ENCODE measurements around the gene SH3TC1.

SH3TC1 gene

DNA sequence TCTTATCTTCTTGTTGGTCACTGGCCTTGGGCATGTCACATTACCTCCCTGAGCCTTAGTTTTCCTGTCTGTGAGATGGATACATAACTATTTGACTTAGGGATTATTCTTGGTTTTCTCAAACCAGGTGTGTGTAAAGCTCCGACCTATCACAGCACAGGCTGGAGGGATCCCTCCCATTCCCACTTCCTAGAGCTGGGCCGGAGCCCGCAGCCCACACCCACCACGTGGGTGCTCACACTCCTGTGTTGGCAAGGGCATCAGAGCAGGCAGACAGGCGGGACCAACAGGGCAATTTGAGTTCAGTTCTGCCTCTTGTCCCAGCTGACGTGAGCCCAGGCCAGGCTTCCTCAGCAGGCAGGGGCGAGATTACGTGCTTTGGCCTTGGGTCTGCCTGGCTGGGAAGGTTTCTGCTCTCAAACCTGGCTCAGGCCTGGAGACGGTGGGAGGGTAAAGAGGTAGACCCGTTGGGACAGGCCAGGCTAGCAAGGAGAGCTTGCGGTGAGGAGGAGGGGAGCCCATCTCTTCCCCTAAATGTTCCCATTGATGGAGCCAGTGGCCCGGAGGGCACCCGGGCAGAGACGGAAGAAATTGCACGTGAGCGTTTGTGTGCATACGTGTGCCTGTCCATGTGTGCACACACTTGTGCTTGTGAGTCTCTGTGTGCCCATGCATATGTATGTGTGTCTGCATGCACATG, 734 bp upstream of the SH3TC1 start:
- DNase-seq (ENCODE audit: low read depth in 3 of 3, low spot score in 1 of 3), result no peak

DNA sequence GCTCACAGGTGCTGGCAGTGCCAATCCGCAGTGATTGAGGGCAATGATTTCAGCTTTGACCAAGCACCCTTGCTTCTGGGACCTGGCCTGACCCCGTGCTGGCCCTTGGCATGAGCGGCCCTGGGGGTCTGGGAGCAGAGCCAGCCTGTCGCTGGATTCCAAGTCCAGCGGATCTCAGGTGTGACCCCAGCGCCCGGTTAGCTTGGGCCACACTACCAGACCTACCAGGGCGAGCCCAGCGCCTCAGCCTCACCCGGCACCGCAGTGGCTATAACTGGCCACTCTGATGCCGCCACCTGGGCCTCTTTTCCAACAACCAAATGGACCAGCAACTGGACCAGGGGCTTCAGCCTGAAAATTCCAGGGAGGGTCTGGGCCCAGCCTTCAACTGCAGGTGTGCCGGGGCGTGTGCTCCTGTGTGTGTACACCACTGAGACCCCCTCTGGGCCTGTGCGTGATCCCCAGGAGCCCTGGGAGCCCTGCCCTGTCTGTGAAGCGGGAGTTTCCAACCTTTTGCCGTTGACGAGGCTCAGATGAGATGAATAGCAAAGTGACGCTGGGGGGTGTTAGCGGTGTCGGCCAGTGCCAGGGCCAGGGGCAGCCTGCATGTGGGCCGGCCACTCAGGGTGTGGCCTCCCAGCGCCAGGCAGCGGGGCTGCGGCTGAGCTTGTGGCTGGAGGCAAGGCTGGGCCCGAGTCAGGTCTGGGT, 658 bp downstream of the SH3TC1 start:
- no peak for DNase-seq (ENCODE audit: low read depth in 3 of 3, low spot score in 1 of 3)

- DNase-seq (ENCODE audit: low read depth in 3 of 3, low spot score in 1 of 3), result no peak
Measured at GRCh38 chr4:8200302-8200975, 1.3 kb downstream of the SH3TC1 start.

- DNase-seq (ENCODE audit: low read depth in 3 of 3, low spot score in 1 of 3), result peak in 1 of 3 donors; percentile 11
Measured at GRCh38 chr4:8201321-8201781, 2.3 kb downstream of the SH3TC1 start.

DNA sequence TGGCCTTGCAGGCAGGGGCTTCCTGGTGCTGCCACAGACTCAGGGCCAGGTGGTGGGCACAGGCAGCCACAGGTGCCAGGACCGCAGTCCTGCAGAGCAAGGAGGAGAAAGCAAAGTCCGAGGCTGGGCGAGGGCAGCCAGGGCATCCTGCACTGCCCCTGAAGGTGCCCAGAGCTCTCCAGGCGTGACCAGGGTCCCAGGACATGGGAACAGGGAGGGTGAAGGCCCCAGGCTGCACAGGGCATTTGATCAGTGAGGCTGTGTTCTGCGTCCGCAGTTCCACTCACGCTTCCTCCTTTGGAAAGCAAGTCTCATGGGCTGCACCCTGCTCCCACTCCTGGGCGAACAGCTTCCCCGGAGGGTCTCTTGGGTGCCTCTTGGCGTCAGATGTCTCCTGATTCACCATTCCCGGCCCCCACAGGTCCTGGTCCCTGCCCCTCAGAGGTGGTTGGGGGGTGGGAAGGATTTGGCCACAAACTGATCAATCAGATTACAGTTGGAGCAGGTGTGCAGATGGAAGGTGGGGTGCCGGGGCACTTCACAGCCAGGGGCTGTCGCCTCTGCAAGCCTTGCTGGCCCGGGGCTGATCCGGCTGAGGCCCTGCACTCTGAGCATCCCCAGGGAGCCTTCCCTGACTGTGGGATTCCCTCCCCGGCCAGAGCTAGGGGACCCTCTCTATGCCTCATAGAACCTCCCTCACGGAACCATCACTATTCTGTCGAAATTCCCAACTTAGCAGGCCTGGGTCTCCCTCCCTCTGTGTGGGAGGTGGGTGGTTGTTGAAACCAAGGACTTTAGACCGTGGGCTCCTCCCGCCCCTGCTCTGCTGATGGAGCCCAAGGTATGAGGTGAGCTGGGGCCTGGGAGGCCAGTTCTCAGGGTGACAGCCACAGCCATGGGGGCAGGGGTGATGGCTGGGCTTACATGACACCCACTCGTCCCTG, 3.3 kb downstream of the SH3TC1 start:
- DNase-seq (ENCODE audit: low read depth in 3 of 3, low spot score in 1 of 3), result no peak

DNA sequence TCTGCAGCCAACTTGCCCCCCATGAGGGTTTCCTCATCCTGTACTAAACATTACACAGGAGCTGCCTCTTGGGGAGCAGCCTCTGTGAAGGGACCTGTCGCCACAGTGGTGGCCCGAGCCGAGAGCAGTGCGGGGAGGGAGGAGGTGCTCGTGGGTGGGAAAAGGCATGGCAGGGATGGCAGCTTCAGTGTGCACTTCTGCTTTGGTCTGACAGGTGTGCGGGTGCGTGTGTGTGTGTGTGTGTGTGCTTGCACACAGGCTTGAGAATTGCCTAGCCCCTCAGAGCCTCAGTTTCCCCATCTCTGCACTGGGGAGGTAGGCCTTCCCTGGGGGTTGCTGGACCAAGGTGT, 3.9 kb downstream of the SH3TC1 start:
- no peak for DNase-seq (ENCODE audit: low read depth in 3 of 3, low spot score in 1 of 3)

GRCh38 chr4:8203817-8204216, 4.7 kb downstream of the SH3TC1 start:
- DNase-seq (ENCODE audit: low read depth in 3 of 3, low spot score in 1 of 3), result no peak

DNA sequence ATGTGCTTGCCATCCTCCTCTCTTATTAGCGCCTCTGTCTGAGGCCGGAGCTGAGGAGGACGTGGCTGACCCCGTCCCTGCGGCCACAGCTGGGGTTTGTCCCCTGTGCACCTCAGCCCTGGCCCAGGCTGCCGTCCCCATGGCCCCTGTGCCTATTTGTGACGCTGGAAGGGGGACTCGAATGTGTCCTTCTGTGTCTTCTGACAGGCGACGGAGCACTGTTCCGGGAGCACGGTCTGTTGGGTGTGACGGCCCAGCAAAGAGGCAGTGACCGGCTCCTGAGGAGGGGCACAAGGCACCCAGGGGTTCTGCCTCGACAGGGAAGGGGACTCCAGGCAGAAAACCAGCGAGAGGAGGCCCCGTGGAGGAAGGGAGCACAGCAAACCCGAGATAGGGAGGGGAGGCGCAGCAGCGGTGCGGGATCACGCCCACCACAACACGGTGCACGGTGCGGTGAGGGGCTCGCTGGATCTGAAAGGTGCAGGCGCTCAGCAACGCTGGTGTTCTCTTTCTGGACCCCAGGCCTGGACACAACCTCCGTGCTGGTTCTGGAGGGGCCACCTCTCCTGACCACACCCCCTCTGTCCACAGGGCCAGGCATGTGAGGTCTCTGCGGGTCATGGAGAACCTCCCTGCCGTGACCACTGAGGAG, 5.6 kb downstream of the SH3TC1 start:
- no peak for DNase-seq (ENCODE audit: low read depth in 3 of 3, low spot score in 1 of 3)

- no peak for DNase-seq (ENCODE audit: low read depth in 3 of 3, low spot score in 1 of 3)
Measured at GRCh38 chr4:8205241-8205707, 6.2 kb downstream of the SH3TC1 start.

DNA sequence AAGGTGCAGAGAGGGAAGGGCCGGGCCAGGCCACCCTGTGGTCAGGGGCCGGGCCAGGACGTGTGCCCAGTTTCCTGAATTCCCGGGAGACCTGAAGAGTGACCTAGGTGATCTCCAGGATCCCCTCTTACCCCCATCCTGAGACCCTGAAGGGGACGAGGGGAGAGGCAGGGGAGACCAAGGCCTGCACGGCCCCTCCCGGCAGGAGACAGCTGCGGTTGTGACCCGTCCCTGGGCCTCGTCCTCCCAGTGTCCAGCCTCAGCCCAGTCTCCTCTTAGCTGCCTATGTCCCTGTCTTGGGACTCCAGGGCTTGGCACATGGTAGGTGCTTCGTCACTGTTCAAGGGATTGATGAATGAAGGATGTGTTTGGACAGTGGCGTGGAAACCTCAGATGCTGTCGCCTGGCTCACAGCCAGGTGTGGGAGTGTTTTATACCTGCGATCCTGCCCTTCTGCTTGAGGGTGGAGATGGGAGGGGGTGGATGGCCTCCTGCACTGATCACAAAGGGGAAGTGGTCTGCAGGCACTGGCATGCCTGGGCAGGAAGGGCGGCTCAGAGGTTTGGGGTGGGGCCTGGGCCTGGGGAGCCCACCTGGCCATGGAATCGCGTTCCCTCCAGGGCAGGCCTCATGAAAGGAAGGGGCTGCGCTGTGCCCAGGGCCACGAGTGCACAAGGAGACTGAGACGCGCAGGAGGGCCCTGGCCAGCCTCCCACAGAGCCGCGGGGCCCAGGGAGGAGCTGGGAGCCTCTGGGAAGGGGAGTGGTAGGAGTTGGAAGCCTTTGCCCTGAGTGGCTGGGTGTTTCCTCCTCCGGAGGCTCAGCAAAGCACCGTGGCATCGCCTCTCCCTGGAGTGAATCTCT, 6.9 kb downstream of the SH3TC1 start:
- no peak for DNase-seq (ENCODE audit: low read depth in 3 of 3, low spot score in 1 of 3)

- DNase-seq (ENCODE audit: low read depth in 3 of 3, low spot score in 1 of 3), result no peak
Measured at GRCh38 chr4:8207314-8207713, 8.2 kb downstream of the SH3TC1 start.

- no peak for DNase-seq (ENCODE audit: low read depth in 3 of 3, low spot score in 1 of 3)
Measured at GRCh38 chr4:8208565-8208964, 9.5 kb downstream of the SH3TC1 start.

GRCh38 chr4:8209181-8209874, 10.2 kb downstream of the SH3TC1 start:
- no peak for DNase-seq (ENCODE audit: low read depth in 3 of 3, low spot score in 1 of 3)

- DNase-seq (ENCODE audit: low read depth in 3 of 3, low spot score in 1 of 3), result no peak
Measured at GRCh38 chr4:8210010-8210409, 10.9 kb downstream of the SH3TC1 start.

DNA sequence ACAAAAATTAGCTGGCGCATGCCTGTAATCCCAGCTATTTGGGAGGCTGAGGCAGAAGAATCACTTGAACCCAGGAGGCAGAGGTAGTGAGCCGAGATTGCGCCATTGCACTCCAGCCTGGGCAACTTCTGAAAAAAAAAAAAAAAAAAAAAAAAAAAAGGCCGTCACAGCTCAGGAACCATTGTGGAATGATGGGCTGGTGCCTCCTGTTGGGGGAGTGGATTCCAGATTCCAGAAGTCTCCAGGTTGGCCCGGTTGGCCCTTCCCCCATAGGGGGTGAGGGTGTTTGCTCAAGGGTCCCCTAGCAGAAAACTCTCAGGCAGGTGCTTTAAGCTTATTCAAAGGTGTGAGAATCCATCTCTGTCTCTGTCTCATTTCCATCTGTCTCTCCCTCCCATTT, 11.5 kb downstream of the SH3TC1 start:
- DNase-seq (ENCODE audit: low read depth in 3 of 3, low spot score in 1 of 3), result no peak

- DNase-seq (ENCODE audit: low read depth in 3 of 3, low spot score in 1 of 3), result no peak
Measured at GRCh38 chr4:8211251-8211650, 12.2 kb downstream of the SH3TC1 start.

DNA sequence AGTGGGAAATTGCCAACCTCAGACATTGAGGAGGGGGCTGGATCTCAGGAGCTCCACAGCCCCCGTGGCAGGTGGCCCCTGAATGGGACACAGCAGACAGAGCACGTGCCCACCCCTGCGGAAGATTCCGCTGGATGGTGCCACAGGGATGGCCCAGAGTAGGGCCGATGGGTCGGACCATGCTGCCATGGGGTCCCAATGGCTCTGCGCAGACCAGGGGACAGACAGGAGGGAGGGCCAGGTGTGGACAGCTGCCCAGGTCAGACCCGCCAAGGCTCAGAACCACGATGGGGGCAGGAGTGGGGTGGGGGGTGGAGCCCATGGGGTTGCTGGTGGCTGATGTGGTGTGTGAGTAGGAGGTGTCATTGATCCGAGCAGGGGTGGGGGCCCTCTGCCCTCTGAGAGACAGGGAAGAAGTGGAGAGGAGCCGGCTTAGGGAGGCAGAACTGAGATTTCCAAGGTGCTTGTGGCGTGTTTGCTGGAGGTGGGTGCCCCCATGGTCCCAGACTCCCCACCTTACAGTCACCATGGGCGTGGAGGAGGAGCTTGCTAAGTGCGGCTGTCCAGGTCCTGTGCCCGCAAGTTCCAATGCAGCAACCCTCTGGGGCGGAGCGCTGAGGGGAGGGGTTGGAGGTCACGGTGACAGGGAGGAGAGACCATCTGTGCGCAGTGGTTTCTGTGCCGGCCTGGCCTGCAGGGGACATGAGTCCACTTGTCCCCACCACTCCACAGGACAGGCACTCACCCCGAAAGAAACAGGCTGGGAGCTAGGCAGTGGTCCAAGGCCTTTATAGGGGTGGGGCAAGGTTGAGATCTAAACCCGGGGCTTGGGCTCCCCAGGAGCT, 12.9 kb downstream of the SH3TC1 start:
- no peak for DNase-seq (ENCODE audit: low read depth in 3 of 3, low spot score in 1 of 3)

DNA sequence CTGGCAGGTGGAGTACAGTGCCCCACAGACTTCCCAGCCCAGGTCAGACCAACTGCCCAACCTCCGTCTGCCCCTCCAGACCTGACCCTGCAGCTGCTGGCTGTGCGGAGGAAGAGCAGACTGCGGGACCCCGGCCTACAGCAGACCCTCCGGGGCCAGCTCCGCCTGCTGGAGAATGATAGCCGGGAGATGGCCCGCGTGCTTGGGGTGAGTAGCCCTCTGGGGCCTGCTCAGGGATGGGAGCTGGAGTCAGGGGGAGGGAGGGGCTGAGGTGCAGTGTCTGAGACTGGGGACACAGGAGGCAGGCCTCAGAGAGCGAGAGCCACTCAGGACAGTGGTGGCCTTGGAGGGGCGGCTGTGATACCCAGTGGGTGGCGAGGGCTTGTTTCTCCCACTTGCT, 13.5 kb downstream of the SH3TC1 start:
- DNase-seq (ENCODE audit: low read depth in 3 of 3, low spot score in 1 of 3), result no peak
